Measurements from ENCODE around the gene DEDD. TPM values are rescaled to one million over a fixed set of nuclear protein-coding genes. Genes with fewer than 3 reads are reported as not detected.

DEDD gene
- total RNA-seq, 2 experiments from 2014 or later: 35.5 to 36.6 TPM

- Mint-ChIP-seq H3K27me3 (no peaks in the 10 kb centered on the region), H3K27ac (peak overlapping the region; percentile 98), H3K9me3 (no peaks in the 10 kb centered on the region), H3K4me1 (ENCODE audit: low read depth) (peaks cover 85% of the 10 kb centered on the region), H3K36me3 (ENCODE audit: low read depth) (peaks cover 73% of the 10 kb centered on the region), H3K4me3 (peak overlapping the region; percentile 93)
- CTCF ChIA-PET: no interaction called here
- Histone ChIP-seq H3K36me3 (ENCODE audit: insufficient read depth, low read length) (peaks cover 51% of the 10 kb centered on the region), H3K27ac (ENCODE audit: low read depth in 1 of 2, low read length in 2 of 2) (no peak overlapping the region), H3K4me3 (ENCODE audit: low read length) (no peak overlapping the region), H3K27me3 (ENCODE audit: control insufficient read depth in 1 of 2, insufficient read depth in 2 of 2, low read length in 2 of 2) (no peaks in the 10 kb centered on the region), H3K9me3 (ENCODE audit: control insufficient read depth in 1 of 2, insufficient read depth in 1 of 2, low read length in 2 of 2) (no peaks in the 10 kb centered on the region), H3K4me1 (ENCODE audit: insufficient read depth, low read length) (peaks cover 54% of the 10 kb centered on the region)
- TF ChIP-seq, protein P1, sequence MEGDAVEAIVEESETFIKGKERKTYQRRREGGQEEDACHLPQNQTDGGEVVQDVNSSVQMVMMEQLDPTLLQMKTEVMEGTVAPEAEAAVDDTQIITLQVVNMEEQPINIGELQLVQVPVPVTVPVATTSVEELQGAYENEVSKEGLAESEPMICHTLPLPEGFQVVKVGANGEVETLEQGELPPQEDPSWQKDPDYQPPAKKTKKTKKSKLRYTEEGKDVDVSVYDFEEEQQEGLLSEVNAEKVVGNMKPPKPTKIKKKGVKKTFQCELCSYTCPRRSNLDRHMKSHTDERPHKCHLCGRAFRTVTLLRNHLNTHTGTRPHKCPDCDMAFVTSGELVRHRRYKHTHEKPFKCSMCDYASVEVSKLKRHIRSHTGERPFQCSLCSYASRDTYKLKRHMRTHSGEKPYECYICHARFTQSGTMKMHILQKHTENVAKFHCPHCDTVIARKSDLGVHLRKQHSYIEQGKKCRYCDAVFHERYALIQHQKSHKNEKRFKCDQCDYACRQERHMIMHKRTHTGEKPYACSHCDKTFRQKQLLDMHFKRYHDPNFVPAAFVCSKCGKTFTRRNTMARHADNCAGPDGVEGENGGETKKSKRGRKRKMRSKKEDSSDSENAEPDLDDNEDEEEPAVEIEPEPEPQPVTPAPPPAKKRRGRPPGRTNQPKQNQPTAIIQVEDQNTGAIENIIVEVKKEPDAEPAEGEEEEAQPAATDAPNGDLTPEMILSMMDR (IDR thresholded peaks at IDR 0.05): no peak
- POLR2A ChIA-PET: interaction anchor here (0.9 to 1.3 kb wide), 4 partner anchors 15 to 40 kb away, joined by 3 to 5 read pairs (median 3); partner anchors contain the start of genes B4GALT3, DEDD and NDUFS2
- DNase-seq (no peak), ATAC-seq (ENCODE audit: poor library complexity) (no peak)
- intact Hi-C loops (cut with DNase I, micrococcal nuclease): loop anchor here in 1 of 2 experiments (2.0 kb wide), 1 partner anchor 15 kb away; the partner anchor contains the start of gene B4GALT3
These were observed 29.6 kb upstream of the DEDD start for GRCh38 chr1:161162052-161162451.

DNA sequence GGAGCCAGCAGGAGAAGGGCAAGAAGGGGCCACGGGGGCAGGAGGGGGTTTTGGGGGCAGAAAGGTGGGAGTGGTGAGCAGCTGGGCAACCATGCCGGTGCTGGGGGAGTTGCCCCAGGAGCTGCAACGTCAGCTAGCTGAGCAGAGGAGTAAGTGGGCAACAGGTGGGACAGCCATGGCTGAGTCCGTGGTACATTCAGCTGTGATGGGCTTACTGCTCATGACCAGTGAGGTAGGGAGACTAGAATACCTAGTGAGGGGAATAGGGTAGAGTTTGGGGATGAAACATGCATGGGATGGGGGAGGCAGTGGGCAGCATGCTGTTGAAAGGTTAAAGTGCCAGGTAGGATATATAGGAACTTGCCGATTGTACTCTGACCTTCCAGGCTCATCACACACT, 29.2 kb upstream of the DEDD start:
- POLR2A ChIA-PET: interaction anchor here (0.9 to 1.3 kb wide), 4 partner anchors 15 to 41 kb away, joined by 3 to 5 read pairs (median 3); partner anchors contain the start of genes B4GALT3, DEDD and NDUFS2
- Histone ChIP-seq H3K4me1 (ENCODE audit: insufficient read depth, low read length) (peaks cover 50% of the 10 kb centered on the region), H3K27ac (ENCODE audit: low read depth in 1 of 2, low read length in 2 of 2) (no peak overlapping the region), H3K4me3 (ENCODE audit: low read length) (no peak overlapping the region), H3K9me3 (ENCODE audit: control insufficient read depth in 1 of 2, insufficient read depth in 1 of 2, low read length in 2 of 2) (no peaks in the 10 kb centered on the region), H3K36me3 (ENCODE audit: insufficient read depth, low read length) (peaks cover 51% of the 10 kb centered on the region), H3K27me3 (ENCODE audit: control insufficient read depth in 1 of 2, insufficient read depth in 2 of 2, low read length in 2 of 2) (no peaks in the 10 kb centered on the region)
- TF ChIP-seq, protein P1 (IDR thresholded peaks at IDR 0.05): no peak
- no peaks in the 10 kb centered on the region for H3K27me3 Mint-ChIP-seq
- ATAC-seq (ENCODE audit: poor library complexity) (no peak), DNase-seq (peak in 1 of 14 experiments; percentile 12)
- peaks cover 83% of the 10 kb centered on the region for H3K4me1 Mint-ChIP-seq (ENCODE audit: low read depth)
- peaks cover 76% of the 10 kb centered on the region for H3K36me3 Mint-ChIP-seq (ENCODE audit: low read depth)
- H3K9me3 Mint-ChIP-seq: no peaks in the 10 kb centered on the region
- CTCF ChIA-PET: no interaction called here
- intact Hi-C loops (cut with DNase I, micrococcal nuclease): loop anchor here in 1 of 2 experiments (2.0 kb wide), 1 partner anchor 15 kb away; the partner anchor contains the start of gene B4GALT3
- H3K27ac Mint-ChIP-seq: peak overlapping the region; percentile 98
- H3K4me3 Mint-ChIP-seq: peak overlapping the region; percentile 93

DNA sequence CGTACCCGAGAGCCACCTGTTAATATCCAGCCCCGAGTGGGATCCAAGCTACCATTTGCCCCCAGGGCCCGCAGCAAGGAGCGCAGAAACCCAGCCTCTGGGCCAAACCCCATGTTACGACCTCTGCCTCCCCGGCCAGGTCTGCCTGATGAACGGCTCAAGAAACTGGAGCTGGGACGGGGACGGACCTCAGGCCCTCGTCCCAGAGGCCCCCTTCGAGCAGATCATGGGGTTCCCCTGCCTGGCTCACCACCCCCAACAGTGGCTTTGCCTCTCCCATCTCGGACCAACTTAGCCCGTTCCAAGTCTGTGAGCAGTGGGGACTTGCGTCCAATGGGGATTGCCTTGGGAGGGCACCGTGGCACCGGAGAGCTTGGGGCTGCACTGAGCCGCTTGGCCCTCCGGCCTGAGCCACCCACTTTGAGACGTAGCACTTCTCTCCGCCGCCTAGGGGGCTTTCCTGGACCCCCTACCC, 28.2 kb upstream of the DEDD start:
- H3K27ac ChIP-seq (ENCODE audit: low read depth in 1 of 2, low read length in 2 of 2): no peak overlapping the region
- H3K27me3 Mint-ChIP-seq: no peaks in the 10 kb centered on the region
- H3K4me1 Mint-ChIP-seq (ENCODE audit: low read depth): peaks cover 78% of the 10 kb centered on the region
- H3K9me3 Mint-ChIP-seq: no peaks in the 10 kb centered on the region
- intact Hi-C loops (cut with DNase I, micrococcal nuclease): no loop called here
- H3K9me3 ChIP-seq (ENCODE audit: control insufficient read depth in 1 of 2, insufficient read depth in 1 of 2, low read length in 2 of 2): no peaks in the 10 kb centered on the region
- H3K36me3 Mint-ChIP-seq (ENCODE audit: low read depth): peaks cover 68% of the 10 kb centered on the region
- ATAC-seq (ENCODE audit: poor library complexity) (no peak), DNase-seq (peak in 1 of 14 experiments; percentile 35)
- ChIA-PET CTCF (no interaction called here), POLR2A (no interaction called here)
- H3K27me3 ChIP-seq (ENCODE audit: control insufficient read depth in 1 of 2, insufficient read depth in 2 of 2, low read length in 2 of 2): no peaks in the 10 kb centered on the region
- peak overlapping the region; percentile 93 for H3K4me3 Mint-ChIP-seq
- H3K4me1 ChIP-seq (ENCODE audit: insufficient read depth, low read length): peaks cover 45% of the 10 kb centered on the region
- no peak overlapping the region for H3K4me3 ChIP-seq (ENCODE audit: low read length)
- H3K27ac Mint-ChIP-seq: peak overlapping the region; percentile 98
- TF ChIP-seq, protein P1 (IDR thresholded peaks at IDR 0.05): no peak
- peaks cover 51% of the 10 kb centered on the region for H3K36me3 ChIP-seq (ENCODE audit: insufficient read depth, low read length)

All from CD4-positive, alpha-beta T cell (primary cell).